GM18868 (cell line): Measurements from ENCODE around the gene CYP21A2.

ENCODE experiments used
- ATAC-seq: cut with Tn5 transposase; IDR thresholded peaks from one replicate; pipeline ENCODE4 v1.9.1; 2021; ENCODE audit warnings: mild to moderate bottlenecking, moderate library complexity; ENCODE audit not compliant: unreplicated experiment

The CYP21A2 gene

DNA sequence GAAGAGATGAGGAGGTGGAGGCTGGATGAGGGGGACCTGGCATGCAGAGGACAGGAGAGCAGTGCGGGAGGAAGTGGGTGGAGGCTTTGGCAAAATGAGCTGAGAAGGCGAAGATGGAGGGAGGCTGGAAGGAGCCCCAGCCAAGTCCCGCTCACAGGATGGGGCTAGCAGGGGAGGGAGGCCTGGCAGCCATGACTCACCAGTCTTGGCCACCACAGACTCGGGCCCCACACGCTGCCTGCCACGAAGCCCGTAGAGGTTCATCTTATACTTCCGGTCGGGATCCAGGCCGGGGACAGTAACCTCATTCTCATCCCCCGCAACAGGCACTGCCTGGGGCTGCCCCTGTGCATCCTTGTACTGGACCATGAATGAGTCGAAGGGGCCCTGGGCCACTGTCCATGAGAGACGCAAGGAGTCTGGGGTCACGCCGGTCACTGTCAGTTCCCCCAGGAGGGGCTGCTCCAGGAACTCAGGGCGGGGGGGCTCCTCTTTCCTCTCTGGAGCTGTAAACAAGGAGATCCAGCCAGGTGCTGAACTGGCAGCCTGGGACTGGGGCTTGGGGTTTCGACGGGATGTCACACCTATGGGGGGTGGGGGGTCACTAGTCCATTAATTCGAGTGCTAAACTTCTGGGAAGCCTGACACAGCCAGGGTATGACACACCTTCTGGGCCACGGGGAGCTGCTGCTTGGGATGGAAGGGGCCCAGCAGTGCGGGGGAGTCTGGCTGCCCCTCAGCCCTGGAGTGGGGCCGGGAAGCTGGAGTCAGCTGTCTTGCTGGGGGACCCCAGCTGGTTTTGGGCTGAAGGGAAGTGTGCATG lies 43.2 kb downstream of the CYP21A2 start:
- ATAC-seq = no peak

DNA sequence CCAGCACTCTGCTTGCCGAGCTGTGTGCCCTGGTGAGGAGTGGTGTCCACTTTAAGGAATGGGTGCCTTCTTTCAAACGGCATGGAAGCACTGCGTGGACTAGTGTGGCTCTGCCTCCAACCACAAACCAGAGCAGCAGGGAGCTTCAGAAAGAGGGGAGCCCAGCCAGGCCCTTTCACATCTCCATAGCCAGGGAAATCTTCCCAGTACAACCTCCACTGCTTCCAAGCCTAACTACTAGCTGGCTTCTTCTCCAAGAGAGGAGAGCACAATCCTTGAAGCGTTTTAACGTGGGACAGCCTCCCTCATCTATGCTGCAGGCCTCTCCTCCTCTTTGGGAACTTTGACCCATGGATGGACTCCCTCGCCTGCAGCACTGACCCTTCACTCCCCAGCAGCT lies 44.3 kb downstream of the CYP21A2 start:
- ATAC-seq = no peak

DNA sequence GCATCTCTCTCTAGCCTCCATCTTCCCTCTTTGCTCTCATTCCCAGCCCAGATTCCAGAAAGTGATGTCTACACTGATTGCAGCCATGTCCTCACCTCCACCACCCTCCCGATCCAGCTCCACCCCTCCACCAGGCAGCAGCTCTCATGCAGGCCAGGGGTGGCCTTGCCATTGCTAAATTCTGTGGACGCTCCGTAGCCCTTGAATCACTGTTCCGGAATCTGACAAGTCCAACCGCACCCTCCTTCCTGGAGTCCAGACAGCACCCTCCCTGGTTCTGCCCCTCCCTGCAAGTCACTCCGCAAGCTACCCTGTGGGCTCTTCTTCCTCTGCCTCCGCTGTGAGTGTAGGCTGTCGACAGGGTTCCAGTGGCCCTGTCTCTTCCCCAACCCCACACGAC lies 44.7 kb downstream of the CYP21A2 start:
- ATAC-seq = no peak

DNA sequence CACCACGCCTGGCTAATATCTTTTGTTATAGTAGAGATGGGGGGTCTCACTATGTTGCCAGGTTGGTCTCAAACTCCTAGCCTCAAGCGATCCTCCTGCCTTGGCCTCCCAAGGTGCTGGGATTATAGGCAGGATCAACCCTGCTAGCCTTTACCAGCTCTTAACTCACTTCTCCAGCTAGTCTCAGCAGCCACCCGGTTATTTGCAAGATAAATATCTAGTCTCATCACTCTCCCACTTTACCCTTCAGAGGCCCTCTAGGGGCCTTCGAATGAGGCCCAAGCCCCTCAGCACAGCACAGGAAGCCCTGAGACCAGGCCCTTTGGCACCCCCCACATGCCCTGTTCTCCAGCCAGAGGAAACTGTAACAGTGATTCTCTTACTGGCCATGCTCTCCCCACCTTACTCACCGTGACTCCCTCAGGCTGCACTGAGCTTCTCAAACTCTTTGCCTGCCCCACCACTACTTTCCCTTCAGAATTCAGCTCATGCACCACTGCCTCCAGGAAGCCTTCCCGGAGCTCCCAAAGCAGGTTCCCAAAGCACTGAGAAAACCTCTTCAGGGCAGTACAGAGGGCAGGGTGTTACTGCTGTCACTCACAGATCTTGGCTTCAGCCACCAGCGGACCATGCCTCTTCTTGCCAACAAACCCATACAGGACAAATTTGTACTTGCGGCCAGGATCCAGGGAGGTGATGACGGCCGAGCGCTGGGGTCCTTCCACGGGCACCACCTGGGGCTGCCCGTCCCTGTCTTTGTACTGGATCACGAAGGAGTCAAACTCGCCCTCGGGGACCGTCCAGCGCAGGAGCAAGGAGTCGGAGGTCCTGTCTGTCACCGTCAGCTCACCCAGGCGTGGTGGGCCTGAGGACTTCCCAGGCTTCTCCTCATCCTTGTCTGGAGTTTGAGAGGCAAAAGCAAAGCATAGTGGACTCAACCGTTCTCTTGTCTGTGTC lies 45.9 kb downstream of the CYP21A2 start:
- no peak for ATAC-seq

DNA sequence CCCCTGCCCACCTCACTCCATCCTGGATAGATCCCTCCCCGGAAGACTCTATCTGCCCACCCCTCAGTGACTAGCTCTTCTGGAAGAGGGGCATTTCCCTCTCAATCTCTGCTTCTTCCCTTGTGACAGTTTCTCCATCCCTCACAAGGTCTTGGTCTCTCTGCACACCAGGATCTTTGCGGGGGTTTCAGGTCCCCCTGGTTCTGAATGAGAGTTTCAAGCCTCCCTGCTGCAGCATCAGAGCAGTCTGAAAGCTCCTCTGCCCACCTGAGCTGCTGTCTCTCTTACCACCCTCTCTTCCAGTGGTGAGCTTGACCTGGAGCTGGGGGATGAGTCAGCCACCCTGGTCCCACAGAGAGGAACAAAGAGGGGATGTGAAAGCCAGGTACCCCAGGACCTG lies 46.6 kb downstream of the CYP21A2 start:
- no peak for ATAC-seq

DNA sequence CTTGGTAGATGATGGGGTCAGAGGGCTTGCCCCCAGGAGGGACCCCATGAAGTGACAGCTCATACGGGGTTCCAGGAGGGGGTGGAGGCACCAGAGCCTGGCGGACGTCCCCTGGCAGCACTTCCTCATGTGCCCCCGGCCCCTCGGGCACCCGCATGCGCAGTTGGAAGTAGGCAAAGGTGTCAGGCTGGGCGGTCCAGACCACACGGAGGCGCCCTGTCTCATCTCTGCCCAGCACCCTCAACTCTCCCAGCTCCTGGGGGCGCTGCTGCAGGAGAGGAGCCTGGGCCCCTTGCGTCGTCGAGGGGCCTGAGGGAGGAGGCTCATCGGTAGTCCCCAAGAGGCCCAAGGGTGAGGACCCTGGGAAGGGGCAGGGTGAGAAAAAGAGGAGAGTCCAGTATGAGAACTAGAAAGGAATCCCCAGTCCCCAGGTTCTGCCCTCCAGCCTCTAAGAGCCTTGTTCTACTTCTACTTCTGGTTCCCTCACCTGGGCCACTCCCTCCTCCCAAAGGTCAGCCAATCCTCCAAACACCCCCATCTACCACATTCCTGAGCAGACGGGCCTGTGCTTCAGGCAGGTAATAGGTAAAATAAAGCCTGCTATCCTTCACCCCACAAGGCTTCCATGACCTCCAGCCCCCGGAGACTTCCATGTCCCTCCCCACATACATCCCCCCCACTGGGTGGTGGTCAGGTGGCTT lies 47.7 kb downstream of the CYP21A2 start:
- no peak for ATAC-seq

DNA sequence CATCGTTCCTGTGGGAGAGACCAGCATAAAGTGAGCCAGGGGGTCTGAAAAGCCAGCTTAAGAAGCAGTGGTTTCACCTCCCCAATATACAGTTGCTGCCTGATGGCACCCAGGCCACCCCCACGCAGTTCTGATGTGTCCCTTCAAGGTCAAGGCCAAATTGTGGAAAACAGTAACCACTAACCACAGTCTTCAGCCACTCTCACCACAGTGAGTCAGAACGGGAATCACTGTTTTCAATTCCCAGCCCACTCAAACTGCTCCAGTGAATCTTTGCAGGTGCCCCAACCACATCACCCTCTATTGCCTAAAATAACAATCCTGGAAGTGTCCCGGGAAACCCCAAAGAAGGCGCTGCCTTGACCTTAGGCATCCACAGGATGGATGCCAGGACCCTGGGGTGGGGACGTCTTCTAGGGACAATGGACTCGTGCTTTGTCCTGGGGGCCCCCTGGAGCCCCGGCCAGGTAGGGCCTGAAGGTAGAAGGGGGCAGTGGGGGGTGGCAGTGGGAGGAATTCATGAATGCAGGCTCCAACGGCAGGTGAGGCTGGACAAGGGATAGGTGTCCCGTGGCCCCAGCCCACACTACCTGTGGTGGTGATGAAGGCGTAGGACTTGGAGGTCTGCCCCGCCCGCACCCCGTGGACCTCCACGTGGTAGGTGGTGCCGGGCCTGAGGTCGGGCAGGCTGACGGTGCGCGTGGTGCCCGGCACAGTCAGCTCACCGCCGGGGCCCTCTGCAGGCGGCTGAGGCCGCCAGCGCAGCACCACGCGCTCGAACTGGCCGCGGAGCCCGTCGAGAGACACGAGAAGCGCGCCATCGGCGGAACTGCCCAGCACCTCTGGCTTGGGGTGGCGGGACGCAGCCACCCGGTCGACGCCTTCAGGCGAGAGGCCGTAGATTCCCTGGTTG lies 48.7 kb downstream of the CYP21A2 start:
- no peak for ATAC-seq

DNA sequence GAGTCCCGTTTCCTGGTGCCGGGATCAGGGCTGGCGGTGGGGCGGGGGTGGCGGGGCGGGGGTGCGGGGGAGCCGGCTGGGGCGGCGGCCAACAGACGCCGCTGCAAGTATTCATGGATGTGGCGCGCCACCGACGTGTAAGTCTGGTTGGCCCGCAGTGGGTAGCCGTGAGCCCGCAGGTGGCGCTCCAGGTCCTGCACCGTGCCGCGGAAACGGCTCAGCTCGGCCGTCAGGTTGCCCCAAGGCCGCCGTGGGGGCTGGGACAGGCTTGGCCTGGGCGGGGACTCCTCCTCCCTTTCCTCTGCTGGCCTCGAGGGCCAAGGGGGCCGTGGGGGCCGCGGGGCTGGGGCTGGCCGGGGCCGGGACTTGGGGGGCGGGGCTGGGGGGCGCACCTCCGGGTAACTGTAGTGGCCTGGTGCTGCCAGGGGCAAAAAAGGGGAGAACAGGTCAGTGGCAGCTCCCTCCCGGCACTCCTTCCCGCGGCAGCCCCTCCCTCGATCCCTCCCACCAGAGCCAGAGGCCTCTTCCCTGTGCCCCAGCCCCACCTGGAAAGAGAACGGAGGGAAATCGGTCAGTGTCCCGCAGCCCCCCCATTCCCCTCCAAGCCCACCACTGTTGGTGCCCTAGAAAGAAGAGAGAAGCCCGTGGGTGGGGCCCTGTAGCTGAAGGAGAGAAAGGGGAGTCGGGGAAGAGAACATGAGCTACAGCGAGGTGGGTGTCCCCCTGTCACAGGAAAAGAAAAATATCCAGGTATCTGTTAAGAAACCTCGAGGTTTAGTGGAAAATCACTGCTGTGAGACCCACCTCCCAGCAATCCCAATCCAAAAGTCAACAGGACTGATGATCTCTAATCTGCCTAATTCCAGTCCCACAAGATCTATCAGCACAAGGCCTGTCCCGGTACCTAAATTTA lies 49.6 kb downstream of the CYP21A2 start:
- ATAC-seq = no peak

DNA sequence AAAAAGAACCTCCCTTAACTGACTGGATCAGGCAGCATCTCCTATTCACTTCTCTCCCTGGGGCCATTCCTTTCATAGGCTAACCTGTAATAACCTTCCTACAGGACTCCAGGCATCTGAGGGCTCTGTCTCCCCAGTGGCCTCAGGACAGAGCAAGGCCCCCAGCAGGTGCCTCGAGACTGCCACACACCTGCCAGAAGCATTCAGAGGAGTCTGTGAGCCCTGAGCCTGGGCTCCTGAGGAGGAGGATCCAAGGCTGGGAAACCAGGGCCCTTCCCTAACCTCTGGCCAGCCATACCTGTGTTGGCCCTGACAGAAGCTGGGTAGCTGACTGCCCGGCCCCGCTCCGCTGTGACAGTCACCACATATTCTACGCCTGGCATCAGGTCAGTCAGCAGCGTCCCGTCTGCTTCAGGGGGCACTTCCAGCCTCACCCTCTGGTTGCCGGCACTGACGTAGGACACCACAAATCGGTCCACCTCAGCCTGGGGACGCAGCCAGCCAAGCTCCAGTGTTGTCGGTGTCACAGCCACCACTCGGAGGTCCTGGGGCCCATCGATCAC lies 50.4 kb downstream of the CYP21A2 start:
- no peak for ATAC-seq

DNA sequence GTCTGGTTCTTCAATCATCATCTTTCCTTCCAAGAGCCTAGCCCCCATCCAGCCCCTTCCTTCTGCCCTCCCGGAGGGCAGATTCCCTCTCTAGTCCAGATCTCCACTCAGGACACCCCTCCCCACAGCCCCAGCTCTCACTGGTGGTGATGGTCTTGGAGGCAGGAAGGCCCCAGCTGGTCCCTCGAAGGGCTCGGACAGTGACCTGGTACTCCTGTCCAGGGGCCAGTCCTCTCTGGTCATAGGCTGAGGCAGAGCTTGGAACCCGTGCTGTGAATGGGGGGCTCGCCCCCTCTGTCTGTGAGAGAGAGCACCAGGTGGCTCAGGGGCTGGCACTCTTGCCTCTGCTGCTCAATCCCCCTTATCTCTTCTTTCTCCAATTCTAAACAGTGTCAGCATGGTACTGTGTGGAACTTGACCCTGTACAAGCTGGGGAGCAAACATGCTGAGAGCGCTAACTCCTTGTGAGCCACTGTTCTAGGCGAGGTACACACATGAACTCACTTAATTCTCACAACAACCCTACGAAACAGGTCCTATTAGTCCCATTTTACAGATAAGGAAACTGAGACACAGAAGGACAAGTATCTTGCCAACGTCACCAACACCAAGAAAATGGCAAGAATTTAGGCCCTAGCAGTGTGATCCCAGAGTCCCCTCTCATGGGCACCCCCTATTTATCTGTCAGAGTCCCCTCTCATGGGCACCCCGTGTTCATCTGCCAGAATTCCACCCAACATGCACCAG lies 51.0 kb downstream of the CYP21A2 start:
- ATAC-seq = no peak
